Natural killer cell treated with Interleukin-12 subunit alpha and Interleukin-12 subunit beta and Interleukin-15 and Interleukin-18, amount 100 ng/mL, for 72 hours (primary cell): Measurements from ENCODE around the gene LRRK1. TPM values are rescaled to one million over a fixed set of nuclear protein-coding genes. Genes with fewer than 3 reads are reported as not detected.

Source experiments
- ATAC-seq, 2 donors: fragments of 150-1000 bp; cut with Tn5 transposase in 1 of 2; sonication (Bioruptor Pico), chemical (Tn5 transposase) in 1 of 2; 2 replicates each; pipeline ENCODE4 v1.10.0; 2021
- DNase-seq: peaks from one replicate; pipeline ENCODE4 v3.0.0; 2022; ENCODE audit warnings: low spot score
- H3K27ac Mint-ChIP-seq, 2 donors: 1 replicate in 1 of 2; 2 replicates in 1 of 2; pipeline ENCODE4 v1.8.0; 2022; ENCODE audit warnings: mixed read lengths in 2 of 2, mild to moderate bottlenecking in 1 of 2, moderate library complexity in 1 of 2
- H3K27me3 Mint-ChIP-seq, 2 donors: 1 replicate in 1 of 2; 2 replicates in 1 of 2; pipeline ENCODE4 v1.8.0; 2022; ENCODE audit warnings: mixed read lengths in 2 of 2
- H3K36me3 Mint-ChIP-seq: one replicate; pipeline ENCODE4 v1.8.0; 2022; ENCODE audit warnings: mixed read lengths
- H3K4me1 Mint-ChIP-seq, 2 donors: 1 replicate in 1 of 2; 2 replicates in 1 of 2; pipeline ENCODE4 v1.8.0; 2022; ENCODE audit warnings: low read depth in 2 of 2, mixed read lengths in 2 of 2, mild to moderate bottlenecking in 1 of 2
- H3K4me3 Mint-ChIP-seq: one replicate; pipeline ENCODE4 v1.8.0; 2022; ENCODE audit warnings: mixed read lengths
- H3K9me3 Mint-ChIP-seq: 2 replicates; pipeline ENCODE4 v1.8.0; 2022; ENCODE audit warnings: mixed read lengths
- total RNA-seq, 2 donors: library from RNA; stranded (reverse); gene quantifications; one replicate each; pipeline ENCODE4 v1.2.3, GENCODE V29; 2022

LRRK1 gene, protein sequence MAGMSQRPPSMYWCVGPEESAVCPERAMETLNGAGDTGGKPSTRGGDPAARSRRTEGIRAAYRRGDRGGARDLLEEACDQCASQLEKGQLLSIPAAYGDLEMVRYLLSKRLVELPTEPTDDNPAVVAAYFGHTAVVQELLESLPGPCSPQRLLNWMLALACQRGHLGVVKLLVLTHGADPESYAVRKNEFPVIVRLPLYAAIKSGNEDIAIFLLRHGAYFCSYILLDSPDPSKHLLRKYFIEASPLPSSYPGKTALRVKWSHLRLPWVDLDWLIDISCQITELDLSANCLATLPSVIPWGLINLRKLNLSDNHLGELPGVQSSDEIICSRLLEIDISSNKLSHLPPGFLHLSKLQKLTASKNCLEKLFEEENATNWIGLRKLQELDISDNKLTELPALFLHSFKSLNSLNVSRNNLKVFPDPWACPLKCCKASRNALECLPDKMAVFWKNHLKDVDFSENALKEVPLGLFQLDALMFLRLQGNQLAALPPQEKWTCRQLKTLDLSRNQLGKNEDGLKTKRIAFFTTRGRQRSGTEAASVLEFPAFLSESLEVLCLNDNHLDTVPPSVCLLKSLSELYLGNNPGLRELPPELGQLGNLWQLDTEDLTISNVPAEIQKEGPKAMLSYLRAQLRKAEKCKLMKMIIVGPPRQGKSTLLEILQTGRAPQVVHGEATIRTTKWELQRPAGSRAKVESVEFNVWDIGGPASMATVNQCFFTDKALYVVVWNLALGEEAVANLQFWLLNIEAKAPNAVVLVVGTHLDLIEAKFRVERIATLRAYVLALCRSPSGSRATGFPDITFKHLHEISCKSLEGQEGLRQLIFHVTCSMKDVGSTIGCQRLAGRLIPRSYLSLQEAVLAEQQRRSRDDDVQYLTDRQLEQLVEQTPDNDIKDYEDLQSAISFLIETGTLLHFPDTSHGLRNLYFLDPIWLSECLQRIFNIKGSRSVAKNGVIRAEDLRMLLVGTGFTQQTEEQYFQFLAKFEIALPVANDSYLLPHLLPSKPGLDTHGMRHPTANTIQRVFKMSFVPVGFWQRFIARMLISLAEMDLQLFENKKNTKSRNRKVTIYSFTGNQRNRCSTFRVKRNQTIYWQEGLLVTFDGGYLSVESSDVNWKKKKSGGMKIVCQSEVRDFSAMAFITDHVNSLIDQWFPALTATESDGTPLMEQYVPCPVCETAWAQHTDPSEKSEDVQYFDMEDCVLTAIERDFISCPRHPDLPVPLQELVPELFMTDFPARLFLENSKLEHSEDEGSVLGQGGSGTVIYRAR (N-terminal part only)
- under 1 TPM; 0.17 to 0.70 TPM for total RNA-seq

- Mint-ChIP-seq H3K27ac (no peak within 1 kb of the TSS), H3K27me3 (peaks cover 46 to 58% of the 10 kb centered on the region in 2 donors), H3K4me1 (peaks cover 0 to 10% of the 10 kb centered on the region in 2 donors), H3K9me3 (no peaks in the 10 kb centered on the region), H3K4me3 (peak within 1 kb of the TSS; percentile 80), H3K36me3 (no peaks in the 10 kb centered on the region)
- ATAC-seq (peak; percentile 34 to 41), DNase-seq (no peak)
Measured at GRCh38 chr15:100918690-100919480, at the start of gene LRRK1. TSS of gene LRRK1 (plus strand) at chr15:100919357. CDS start at chr15:100924633, 5,276 bp downstream.

GRCh38 chr15:100873029-100873677 lies 46.0 kb upstream of the LRRK1 start:
- H3K4me1 Mint-ChIP-seq: peaks cover 0 to 3% of the 10 kb centered on the region in 2 donors
- DNase-seq: peak; percentile 69
- H3K27ac Mint-ChIP-seq: no peak overlapping the region
- H3K9me3 Mint-ChIP-seq: no peaks in the 10 kb centered on the region
- H3K36me3 Mint-ChIP-seq: no peaks in the 10 kb centered on the region
- peak in 1 of 2 donors; percentile 59 for ATAC-seq
- H3K27me3 Mint-ChIP-seq: peaks cover 30 to 31% of the 10 kb centered on the region in 2 donors
- H3K4me3 Mint-ChIP-seq: no peak overlapping the region

- Mint-ChIP-seq H3K4me1 (peaks cover 0 to 5% of the 10 kb centered on the region in 2 donors), H3K4me3 (no peak overlapping the region), H3K9me3 (no peaks in the 10 kb centered on the region), H3K27ac (no peak overlapping the region), H3K27me3 (peaks cover 32 to 35% of the 10 kb centered on the region in 2 donors), H3K36me3 (no peaks in the 10 kb centered on the region)
- ATAC-seq: no peak
- DNase-seq: no peak
Measured at GRCh38 chr15:100875495-100875894, 43.7 kb upstream of the LRRK1 start.

DNA sequence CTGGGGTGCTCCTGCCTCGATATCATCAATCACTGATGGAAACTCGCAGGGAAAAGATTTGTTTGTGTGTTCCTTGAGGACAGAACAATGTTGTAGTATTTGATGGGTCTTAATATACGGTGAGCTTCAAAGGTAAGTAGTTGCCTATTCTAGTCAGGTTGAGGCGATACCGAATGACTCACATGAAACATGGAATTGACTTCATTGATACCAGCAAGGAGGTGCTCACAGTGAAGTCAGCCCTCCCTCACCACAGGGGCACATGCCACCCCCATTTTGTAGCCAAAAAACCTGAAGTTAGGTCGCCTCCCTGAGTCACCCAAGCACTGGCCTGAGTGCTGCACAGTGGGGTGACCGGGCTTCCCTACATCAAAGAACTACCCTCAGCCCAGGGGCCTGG lies 43.2 kb upstream of the LRRK1 start:
- H3K9me3 Mint-ChIP-seq: no peaks in the 10 kb centered on the region
- ATAC-seq: no peak
- no peak overlapping the region for H3K27ac Mint-ChIP-seq
- peaks cover 37 to 40% of the 10 kb centered on the region in 2 donors for H3K27me3 Mint-ChIP-seq
- DNase-seq: no peak
- H3K4me3 Mint-ChIP-seq: no peak overlapping the region
- no peaks in the 10 kb centered on the region for H3K36me3 Mint-ChIP-seq
- H3K4me1 Mint-ChIP-seq: peaks cover 4 to 5% of the 10 kb centered on the region in 2 donors

GRCh38 chr15:100877551-100877950 lies 41.6 kb upstream of the LRRK1 start:
- ATAC-seq: no peak

GRCh38 chr15:100878130-100878529 lies 41.0 kb upstream of the LRRK1 start:
- no peak overlapping the region for H3K27ac Mint-ChIP-seq
- H3K4me1 Mint-ChIP-seq: peaks cover 2 to 5% of the 10 kb centered on the region in 2 donors
- H3K27me3 Mint-ChIP-seq: peaks cover 48 to 54% of the 10 kb centered on the region in 2 donors
- no peaks in the 10 kb centered on the region for H3K9me3 Mint-ChIP-seq
- DNase-seq (no peak), ATAC-seq (no peak)
- no peaks in the 10 kb centered on the region for H3K36me3 Mint-ChIP-seq
- no peak overlapping the region for H3K4me3 Mint-ChIP-seq

More at GRCh38 chr15:100877551-100877950, 41.6 kb upstream of the LRRK1 start:
- Mint-ChIP-seq H3K4me3 (no peak overlapping the region), H3K4me1 (peaks cover 5% of the 10 kb centered on the region in 2 donors), H3K27me3 (peaks cover 45 to 53% of the 10 kb centered on the region in 2 donors), H3K27ac (no peak overlapping the region), H3K9me3 (no peaks in the 10 kb centered on the region), H3K36me3 (no peaks in the 10 kb centered on the region)
- no peak for DNase-seq

DNA sequence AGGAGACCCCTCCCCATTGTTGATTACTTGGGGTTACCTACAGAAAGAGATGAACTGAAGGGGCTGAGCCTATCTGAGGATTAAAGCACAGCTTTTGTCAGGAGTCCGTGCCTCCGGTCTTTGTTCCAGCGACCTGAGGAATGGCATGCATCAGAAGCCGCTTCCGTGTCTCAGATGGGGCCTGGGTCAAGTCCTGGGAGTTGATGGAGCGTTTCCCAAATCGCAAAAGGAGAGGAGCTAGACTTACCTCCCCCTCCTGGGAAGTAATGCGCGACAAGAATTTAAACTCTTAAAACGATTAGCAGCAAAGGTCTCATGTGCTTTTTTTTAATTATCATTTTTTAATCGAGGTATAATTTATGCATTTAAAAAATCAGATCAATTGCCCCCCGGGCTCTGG lies 40.5 kb upstream of the LRRK1 start:
- H3K27me3 Mint-ChIP-seq: peaks cover 52 to 60% of the 10 kb centered on the region in 2 donors
- no peak overlapping the region for H3K27ac Mint-ChIP-seq
- no peak overlapping the region for H3K4me3 Mint-ChIP-seq
- no peaks in the 10 kb centered on the region for H3K36me3 Mint-ChIP-seq
- DNase-seq (no peak), ATAC-seq (no peak)
- H3K4me1 Mint-ChIP-seq: peaks cover 2 to 5% of the 10 kb centered on the region in 2 donors
- H3K9me3 Mint-ChIP-seq: no peaks in the 10 kb centered on the region

DNA sequence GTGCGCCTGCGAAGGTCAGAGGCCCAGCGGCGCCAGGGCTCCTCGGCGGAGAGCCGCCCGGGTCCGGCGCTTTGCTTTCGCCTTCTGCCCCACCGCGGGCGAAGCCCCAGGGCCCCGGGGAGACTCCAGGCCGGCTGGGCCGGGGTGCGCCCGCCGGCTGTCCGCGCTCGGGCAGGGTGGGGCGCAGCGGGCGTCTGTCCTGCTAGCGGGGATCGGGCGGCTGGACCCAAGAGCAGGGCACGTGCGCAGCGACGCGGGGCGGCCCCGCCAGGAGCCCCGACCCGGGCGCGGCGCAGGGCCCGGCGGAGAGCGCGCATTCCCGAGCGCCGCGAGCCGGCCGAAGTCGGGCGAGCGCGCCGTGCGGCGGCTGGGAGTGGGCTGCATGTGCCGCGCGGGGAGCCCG lies 40.1 kb upstream of the LRRK1 start:
- no peaks in the 10 kb centered on the region for H3K9me3 Mint-ChIP-seq
- H3K27me3 Mint-ChIP-seq: peaks cover 54 to 64% of the 10 kb centered on the region in 2 donors
- ATAC-seq: no peak
- no peaks in the 10 kb centered on the region for H3K36me3 Mint-ChIP-seq
- peaks cover 2 to 5% of the 10 kb centered on the region in 2 donors for H3K4me1 Mint-ChIP-seq
- H3K4me3 Mint-ChIP-seq: no peak overlapping the region
- no peak overlapping the region for H3K27ac Mint-ChIP-seq
- no peak for DNase-seq

DNA sequence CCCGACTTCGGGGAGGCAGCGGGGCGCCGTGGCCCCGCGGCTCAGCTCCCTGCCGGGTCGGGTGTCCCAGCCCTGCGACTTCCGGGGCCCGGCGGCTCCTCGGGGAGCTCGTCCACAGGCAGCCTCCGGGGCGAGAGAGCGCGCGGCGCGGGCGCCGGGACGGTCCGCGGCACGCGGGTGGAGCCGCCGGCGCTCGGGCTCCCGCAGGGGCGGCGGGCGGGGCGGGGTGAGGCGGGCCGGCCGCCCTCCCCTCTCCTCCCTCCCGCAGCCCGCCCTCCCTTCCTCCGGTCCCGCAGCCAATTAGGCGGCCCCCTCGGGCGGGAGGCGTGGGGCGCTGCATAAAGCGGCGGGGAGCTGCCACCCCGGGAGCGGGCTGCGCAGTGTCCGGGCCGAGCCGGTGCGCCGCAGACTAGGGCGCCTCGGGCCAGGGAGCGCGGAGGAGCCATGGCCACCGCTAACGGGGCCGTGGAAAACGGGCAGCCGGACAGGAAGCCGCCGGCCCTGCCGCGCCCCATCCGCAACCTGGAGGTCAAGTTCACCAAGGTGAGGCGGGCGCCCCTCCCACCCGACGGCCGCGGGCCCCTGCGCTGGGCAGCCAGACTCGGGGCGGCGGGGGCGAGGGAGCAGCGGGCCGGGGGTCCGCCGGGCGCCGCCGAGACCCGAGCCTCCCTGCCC lies 39.6 kb upstream of the LRRK1 start, which contains the start of gene ALDH1A3:
Gene ALDH1A3 (plus strand): TSS at position 368 of the 675 bp plus-strand sequence. CDS start 77 bp downstream, at position 445.
- peaks cover 2 to 5% of the 10 kb centered on the region in 2 donors for H3K4me1 Mint-ChIP-seq
- H3K4me3 Mint-ChIP-seq: no peak within 1 kb of the TSS
- DNase-seq (no peak), ATAC-seq (peak; percentile 32 to 52)
- H3K27me3 Mint-ChIP-seq: peaks cover 52 to 69% of the 10 kb centered on the region in 2 donors
- no peak within 1 kb of the TSS for H3K27ac Mint-ChIP-seq
- no peaks in the 10 kb centered on the region for H3K36me3 Mint-ChIP-seq
- H3K9me3 Mint-ChIP-seq: no peaks in the 10 kb centered on the region

- Mint-ChIP-seq H3K36me3 (no peaks in the 10 kb centered on the region), H3K4me1 (peaks cover 2 to 5% of the 10 kb centered on the region in 2 donors), H3K27ac (no peak overlapping the region), H3K9me3 (no peaks in the 10 kb centered on the region), H3K27me3 (peaks cover 55 to 75% of the 10 kb centered on the region in 2 donors), H3K4me3 (no peak overlapping the region)
- DNase-seq (no peak), ATAC-seq (no peak)
Measured at GRCh38 chr15:100880139-100880896, 38.8 kb upstream of the LRRK1 start.

GRCh38 chr15:100880897-100881242 lies 38.3 kb upstream of the LRRK1 start:
- no peaks in the 10 kb centered on the region for H3K9me3 Mint-ChIP-seq
- H3K36me3 Mint-ChIP-seq: no peaks in the 10 kb centered on the region
- DNase-seq (no peak), ATAC-seq (no peak)
- peaks cover 51 to 70% of the 10 kb centered on the region in 2 donors for H3K27me3 Mint-ChIP-seq
- no peak overlapping the region for H3K27ac Mint-ChIP-seq
- H3K4me1 Mint-ChIP-seq: peaks cover 2 to 5% of the 10 kb centered on the region in 2 donors
- peak overlapping the region; percentile 38 for H3K4me3 Mint-ChIP-seq
